RWPE1 (cell line): ENCODE data around the gene ZNF454.
A peak's percentile ranks its signal among the peaks of the same experiment; 100 is the strongest.

Experiments used
- CTCF ChIA-PET: fragments of 350-600 bp; sonication (Branson Sonifier 250); formaldehyde crosslinking; extraction: SDS; loops from one replicate; lab custom pipeline; 2021; lab: Yijun Ruan, JAX
- POLR2A ChIA-PET: fragments of 400-600 bp; formaldehyde crosslinking; extraction: SDS; loops from one replicate; lab custom pipeline; 2020; ENCODE audit warnings: antibody characterized with exemption; ENCODE audit not compliant: low non-redundant PET; lab: Yijun Ruan, JAX
- DNase-seq: peaks from one replicate; pipeline ENCODE4 v3.0.0; 2012; ENCODE audit warnings: low spot score
- H3K27ac ChIP-seq: fragments of 450-650 bp; 2 replicates; pipeline ENCODE4 v1.5.1; 2017
- CTCF ChIP-seq: fragments of 450-650 bp; conservative IDR thresholded peaks from 2 replicates; pipeline ENCODE4 v1.5.1; 2017; ENCODE audit warnings: low read depth, mild to moderate bottlenecking

Gene ZNF454

GRCh38 chr5:178998441-178998840 lies 57.4 kb downstream of the ZNF454 start:
- DNase-seq, result no peak
- ChIA-PET POLR2A (no interaction called here), CTCF (no interaction called here)
- no peak for TF ChIP-seq CTCF
- no peak overlapping the region for H3K27ac ChIP-seq

GRCh38 chr5:179006564-179006963 lies 65.6 kb downstream of the ZNF454 start:
- DNase-seq, result no peak
- POLR2A ChIA-PET, result no interaction called here
- H3K27ac ChIP-seq, result no peak overlapping the region
- no peak for TF ChIP-seq CTCF
- CTCF ChIA-PET, result no interaction called here

- POLR2A ChIA-PET, result no interaction called here
- TF ChIP-seq CTCF, result 0 out of 2 replicates have a peak, but pooled peaks have one; percentile 13
- CTCF ChIA-PET, result interaction anchor here (0.6 kb wide), 1 partner anchor 11 kb away, joined by 3 read pairs; no protein-coding TSS in a partner anchor
- DNase-seq, result no peak
- H3K27ac ChIP-seq, result no peak overlapping the region
These were observed 67.7 kb downstream of the ZNF454 start for GRCh38 chr5:179008667-179009066.
